Hepatocyte (in vitro differentiated cells): ENCODE data around the gene KIAA1217.

Source experiments
- CTCF ChIP-seq: fragments of 200-600 bp; sonication (generic); IDR thresholded peaks from 2 replicates; pipeline ENCODE4 v1.5.1; 2016; ENCODE audit warnings: antibody characterized with exemption, mild to moderate bottlenecking; ENCODE audit not compliant: poor library complexity
- EZH2 ChIP-seq: fragments of 200-600 bp; sonication (generic); IDR thresholded peaks from 2 replicates; pipeline ENCODE4 v1.6.1; 2016; ENCODE audit warnings: antibody characterized with exemption, mild to moderate bottlenecking, borderline replicate concordance

- no peak for TF ChIP-seq CTCF
- TF ChIP-seq EZH2, result no peak
Observed at GRCh38 chr10:24568042-24568441, 359.1 kb downstream of the KIAA1217 start.
